ENCODE data around the gene TCF3.

DNA sequence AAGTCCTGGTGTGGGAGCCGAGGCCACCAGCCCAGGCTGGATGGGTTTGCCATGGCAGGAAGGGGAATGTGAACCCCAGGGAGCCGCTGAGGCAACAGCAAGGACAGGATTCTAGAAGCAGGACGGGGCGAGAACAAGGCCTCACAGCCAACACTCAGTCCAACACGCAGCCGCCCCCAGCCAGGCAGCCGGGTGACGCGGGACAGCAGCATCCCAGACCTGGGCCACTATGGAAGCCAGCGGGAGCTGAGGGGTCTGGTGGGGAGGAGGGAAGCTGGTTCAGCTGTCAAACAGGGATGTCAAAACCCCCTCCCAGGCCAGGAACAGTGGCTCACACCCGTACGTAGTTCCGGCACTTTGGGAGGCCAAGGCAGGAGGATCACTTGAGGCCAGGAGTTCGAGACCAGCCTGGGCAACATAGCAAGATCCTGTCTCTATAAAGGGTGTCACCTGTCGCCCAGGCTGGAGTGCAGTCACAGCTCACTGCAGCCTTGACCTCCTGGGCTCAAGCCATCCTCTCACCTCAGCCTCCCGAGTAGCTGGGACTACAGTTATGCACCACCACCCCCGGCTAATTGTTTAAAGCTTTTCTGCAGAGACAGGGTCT, 91.1 kb downstream of the TCF3 start:
- TF ChIP-seq SPI1 (IDR thresholded peaks at IDR 0.05; ENCODE audit: low read depth, low read length) (no peak), POLR2A (IDR thresholded peaks at IDR 0.05; ENCODE audit: low read depth, low read length) (no peak), PAX5 (IDR thresholded peaks at IDR 0.05; ENCODE audit: insufficient read depth, low read length, severe bottlenecking) (no peak), POLR2AphosphoS5 (IDR thresholded peaks at IDR 0.05; ENCODE audit: low read depth, low read length) (no peak), TAF1 (IDR thresholded peaks at IDR 0.05; ENCODE audit: low read depth, low read length) (no peak), POU2F2 (IDR thresholded peaks at IDR 0.05; ENCODE audit: low read depth, low read length) (no peak)
